Epithelial cell of proximal tubule (primary cell): Measurements from ENCODE around the gene TPO. TPM values are rescaled to one million over a fixed set of nuclear protein-coding genes. Genes with fewer than 3 reads are reported as not detected.

Experiments
- DNase-seq: peaks from one replicate; pipeline ENCODE4 v3.0.0-alpha.2; 2011; ENCODE audit warnings: low read depth
- H3K4me3 ChIP-seq: 2 replicates; pipeline ENCODE4 v1.5.1; 2011; ENCODE audit warnings: low read depth, mild to moderate bottlenecking, low read length
- CTCF ChIP-seq: conservative IDR thresholded peaks from 2 replicates; pipeline ENCODE4 v1.5.1; 2012; ENCODE audit warnings: low read depth, mild to moderate bottlenecking, low read length
- total RNA-seq: library from RNA; depleted of rRNA; stranded (reverse); fragments of >200 nt; gene quantifications from 2 replicates; pipeline ENCODE4 v1.2.3, GENCODE V29; 2015

The TPO gene
- total RNA-seq, 1 donor from 2014 or later, result not detected

- H3K4me3 ChIP-seq, result no peak overlapping the region
- no peak for DNase-seq
- no peak for TF ChIP-seq CTCF
These were observed 17.2 kb downstream of the TPO start for GRCh38 chr2:1430491-1430890.

GRCh38 chr2:1431886-1432400 lies 18.7 kb downstream of the TPO start:
- H3K4me3 ChIP-seq, result no peak overlapping the region
- DNase-seq, result no peak
- TF ChIP-seq CTCF, result no peak

GRCh38 chr2:1432726-1433125 lies 19.5 kb downstream of the TPO start:
- no peak for TF ChIP-seq CTCF
- DNase-seq, result no peak
- no peak overlapping the region for H3K4me3 ChIP-seq

- no peak for TF ChIP-seq CTCF
- H3K4me3 ChIP-seq, result no peak overlapping the region
- DNase-seq, result no peak
These were observed 23.1 kb downstream of the TPO start for GRCh38 chr2:1436369-1436768.

- TF ChIP-seq CTCF, result no peak
- no peak overlapping the region for H3K4me3 ChIP-seq
- DNase-seq, result no peak
These were observed 23.8 kb downstream of the TPO start for GRCh38 chr2:1437101-1437500.

GRCh38 chr2:1437537-1437936 lies 24.3 kb downstream of the TPO start:
- no peak overlapping the region for H3K4me3 ChIP-seq
- TF ChIP-seq CTCF, result no peak
- DNase-seq, result no peak

- no peak overlapping the region for H3K4me3 ChIP-seq
- DNase-seq, result no peak
- no peak for TF ChIP-seq CTCF
These were observed 25.7 kb downstream of the TPO start for GRCh38 chr2:1438972-1439371.
